CD4-positive, alpha-beta T cell (primary cell): Measurements from ENCODE around the gene GPR141. TPM values are rescaled to one million over a fixed set of nuclear protein-coding genes. Genes with fewer than 3 reads are reported as not detected.

Source experiments
- ATAC-seq: fragments of 200-7000 bp; cut with Tn5 transposase; one replicate; pipeline ENCODE4 v1.10.0; 2022; ENCODE audit warnings: mild to moderate bottlenecking; ENCODE audit not compliant: poor library complexity
- CTCF ChIA-PET: fragments of 350-600 bp; sonication (Branson Sonifier 250); formaldehyde crosslinking; loops from one replicate; lab custom pipeline; 2021; ENCODE audit warnings: antibody characterized with exemption, inconsistent platforms; lab: Charles Lee
- POLR2A ChIA-PET: fragments of 350-600 bp; sonication (Branson Sonifier 250); formaldehyde crosslinking; loops from one replicate; lab custom pipeline; 2021; ENCODE audit warnings: antibody characterized with exemption, inconsistent platforms; lab: Charles Lee
- DNase-seq, 14 experiments: peaks; one replicate each; pipeline ENCODE4 v3.0.0-alpha.2; 2013 to 2020; ENCODE audit warnings: mixed read lengths in 2 of 14
- H3K27ac ChIP-seq, 2 donors: one replicate each; pipeline versions ENCODE4 v1.5.1 to v1.7.0; 2013; ENCODE audit warnings: low read length in 2 of 2, low read depth in 1 of 2, mild to moderate bottlenecking in 1 of 2
- H3K27me3 ChIP-seq, 2 experiments: 1 replicate in 1 of 2; 2 replicates in 1 of 2; pipeline versions ENCODE4 v1.6.1 to v1.7.0; 2013; ENCODE audit warnings: low read length in 2 of 2, control low read depth in 1 of 2, mild to moderate bottlenecking in 1 of 2, moderate library complexity in 1 of 2; ENCODE audit not compliant: insufficient read depth in 2 of 2, control insufficient read depth in 1 of 2
- H3K36me3 ChIP-seq: one replicate; pipeline ENCODE4 v1.6.1; 2013; ENCODE audit warnings: low read length, control low read depth; ENCODE audit not compliant: insufficient read depth
- H3K4me1 ChIP-seq: one replicate; pipeline ENCODE4 v1.6.1; 2013; ENCODE audit warnings: low read length, control low read depth; ENCODE audit not compliant: insufficient read depth
- H3K4me3 ChIP-seq: one replicate; pipeline ENCODE4 v1.5.1; 2013; ENCODE audit warnings: mild to moderate bottlenecking, low read length, moderate library complexity
- H3K9me3 ChIP-seq, 2 experiments: 1 replicate in 1 of 2; 2 replicates in 1 of 2; pipeline versions ENCODE4 v1.6.1 to v1.7.0; 2013; ENCODE audit warnings: low read length in 2 of 2, mild to moderate bottlenecking in 2 of 2, control low read depth in 1 of 2, moderate library complexity in 1 of 2; ENCODE audit not compliant: control insufficient read depth in 1 of 2, insufficient read depth in 1 of 2
- H3K27ac Mint-ChIP-seq: one replicate; pipeline ENCODE4 v1.8.0; 2020; ENCODE audit warnings: mixed read lengths
- H3K27me3 Mint-ChIP-seq: one replicate; pipeline ENCODE4 v1.8.0; 2021; ENCODE audit warnings: mixed read lengths
- H3K36me3 Mint-ChIP-seq: one replicate; pipeline ENCODE4 v1.8.0; 2021; ENCODE audit warnings: low read depth, mixed read lengths
- H3K4me1 Mint-ChIP-seq: one replicate; pipeline ENCODE4 v1.8.0; 2021; ENCODE audit warnings: low read depth, mixed read lengths
- H3K4me3 Mint-ChIP-seq: one replicate; pipeline ENCODE4 v1.8.0; 2020; ENCODE audit warnings: mild to moderate bottlenecking, mixed read lengths
- H3K9me3 Mint-ChIP-seq: one replicate; pipeline ENCODE4 v1.8.0; 2020; ENCODE audit warnings: mixed read lengths
- intact Hi-C, 2 experiments: fragments of 100-400 bp; cut with DNase I in 1 of 2; cut with micrococcal nuclease in 1 of 2; formaldehyde crosslinking; loops; one replicate each; pipeline versions ENCODE4 v1.15.1 to v1.9.0; 2023 to 2025; cut with DNase I, micrococcal nuclease
- total RNA-seq, 174 experiments: library from RNA in 2 of 174; stranded (reverse) in 2 of 174; gene quantifications; one replicate each; pipeline ENCODE4 v1.2.3 and lab custom pipeline; 2021 to 2026
- TF ChIP-seq, protein P1 (sequence below): fragments of 200-600 bp; IDR thresholded peaks from one replicate; pipeline ENCODE4 v1.8.0; 2022; ENCODE audit warnings: antibody characterized with exemption, mild to moderate bottlenecking

The GPR141 gene
- total RNA-seq, 2 experiments from 2014 or later: not detected

DNA sequence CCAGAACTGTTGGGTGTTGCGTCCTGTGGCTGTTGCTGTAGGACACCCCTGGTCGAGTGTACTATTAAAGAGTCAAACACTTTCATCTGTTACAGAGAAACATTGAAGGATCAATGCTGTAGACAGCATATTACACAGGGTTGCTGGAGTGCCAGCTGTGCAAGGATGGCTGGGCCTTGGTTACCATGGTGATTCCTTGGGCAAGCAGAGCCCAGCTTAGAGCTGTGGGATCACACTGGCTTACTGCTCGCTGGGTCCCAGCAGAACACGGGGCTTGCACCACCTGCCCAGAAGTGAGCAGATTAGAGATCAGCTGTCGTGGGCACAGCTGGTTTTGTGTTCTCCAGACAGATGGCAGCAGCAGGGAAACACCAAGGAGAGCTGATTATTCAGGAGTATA, 76.0 kb downstream of the GPR141 start:
- Mint-ChIP-seq H3K36me3 (no peaks in the 10 kb centered on the region), H3K27ac (no peak overlapping the region), H3K27me3 (peaks cover 5% of the 10 kb centered on the region), H3K9me3 (no peaks in the 10 kb centered on the region), H3K4me1 (no peaks in the 10 kb centered on the region), H3K4me3 (no peak overlapping the region)
- Histone ChIP-seq H3K4me1 (no peaks in the 10 kb centered on the region), H3K4me3 (no peak overlapping the region), H3K36me3 (no peaks in the 10 kb centered on the region), H3K27me3 (peaks cover 0 to 5% of the 10 kb centered on the region in 2 experiments), H3K9me3 (peaks cover 0 to 8% of the 10 kb centered on the region in 2 experiments), H3K27ac (no peak overlapping the region)
- DNase-seq: peak in 1 of 14 experiments; percentile 2
- TF ChIP-seq, protein P1, sequence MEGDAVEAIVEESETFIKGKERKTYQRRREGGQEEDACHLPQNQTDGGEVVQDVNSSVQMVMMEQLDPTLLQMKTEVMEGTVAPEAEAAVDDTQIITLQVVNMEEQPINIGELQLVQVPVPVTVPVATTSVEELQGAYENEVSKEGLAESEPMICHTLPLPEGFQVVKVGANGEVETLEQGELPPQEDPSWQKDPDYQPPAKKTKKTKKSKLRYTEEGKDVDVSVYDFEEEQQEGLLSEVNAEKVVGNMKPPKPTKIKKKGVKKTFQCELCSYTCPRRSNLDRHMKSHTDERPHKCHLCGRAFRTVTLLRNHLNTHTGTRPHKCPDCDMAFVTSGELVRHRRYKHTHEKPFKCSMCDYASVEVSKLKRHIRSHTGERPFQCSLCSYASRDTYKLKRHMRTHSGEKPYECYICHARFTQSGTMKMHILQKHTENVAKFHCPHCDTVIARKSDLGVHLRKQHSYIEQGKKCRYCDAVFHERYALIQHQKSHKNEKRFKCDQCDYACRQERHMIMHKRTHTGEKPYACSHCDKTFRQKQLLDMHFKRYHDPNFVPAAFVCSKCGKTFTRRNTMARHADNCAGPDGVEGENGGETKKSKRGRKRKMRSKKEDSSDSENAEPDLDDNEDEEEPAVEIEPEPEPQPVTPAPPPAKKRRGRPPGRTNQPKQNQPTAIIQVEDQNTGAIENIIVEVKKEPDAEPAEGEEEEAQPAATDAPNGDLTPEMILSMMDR: no peak
- POLR2A ChIA-PET: no interaction called here
- intact Hi-C loops: no loop called here
- CTCF ChIA-PET: no interaction called here
- no peak for ATAC-seq

DNA sequence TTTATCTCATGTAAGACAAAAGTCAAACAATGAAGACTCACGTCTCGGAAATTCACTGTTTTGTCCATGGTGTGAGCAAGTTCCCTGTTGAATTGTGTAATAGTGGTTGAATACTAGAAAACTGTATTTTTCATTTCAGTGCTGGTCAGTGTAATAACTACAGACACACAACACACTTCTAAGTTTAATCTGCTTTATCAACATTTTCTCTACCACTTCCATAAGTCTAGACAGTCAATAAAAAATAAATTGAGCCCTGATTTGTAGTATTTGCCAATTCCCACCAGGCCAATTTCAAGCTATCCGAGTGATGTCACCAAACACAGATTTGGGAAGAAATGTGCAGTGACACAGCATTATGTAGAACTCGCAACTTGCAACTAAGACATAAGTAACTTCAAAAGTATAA, 81.9 kb downstream of the GPR141 start:
- H3K36me3 ChIP-seq: no peaks in the 10 kb centered on the region
- ChIA-PET POLR2A (no interaction called here), CTCF (no interaction called here)
- Mint-ChIP-seq H3K4me1 (no peaks in the 10 kb centered on the region), H3K4me3 (no peak overlapping the region), H3K27ac (no peak overlapping the region), H3K27me3 (peaks cover under 1% of the 10 kb centered on the region), H3K9me3 (no peaks in the 10 kb centered on the region), H3K36me3 (no peaks in the 10 kb centered on the region)
- H3K27ac ChIP-seq: no peak overlapping the region
- H3K27me3 ChIP-seq: no peaks in the 10 kb centered on the region
- DNase-seq (peak in 2 of 14 experiments; percentile 24 to 33), ATAC-seq (no peak)
- H3K9me3 ChIP-seq: peaks cover 0 to 8% of the 10 kb centered on the region in 2 experiments
- intact Hi-C loops: no loop called here
- TF ChIP-seq, protein P1: no peak
- no peaks in the 10 kb centered on the region for H3K4me1 ChIP-seq
- H3K4me3 ChIP-seq: no peak overlapping the region

DNA sequence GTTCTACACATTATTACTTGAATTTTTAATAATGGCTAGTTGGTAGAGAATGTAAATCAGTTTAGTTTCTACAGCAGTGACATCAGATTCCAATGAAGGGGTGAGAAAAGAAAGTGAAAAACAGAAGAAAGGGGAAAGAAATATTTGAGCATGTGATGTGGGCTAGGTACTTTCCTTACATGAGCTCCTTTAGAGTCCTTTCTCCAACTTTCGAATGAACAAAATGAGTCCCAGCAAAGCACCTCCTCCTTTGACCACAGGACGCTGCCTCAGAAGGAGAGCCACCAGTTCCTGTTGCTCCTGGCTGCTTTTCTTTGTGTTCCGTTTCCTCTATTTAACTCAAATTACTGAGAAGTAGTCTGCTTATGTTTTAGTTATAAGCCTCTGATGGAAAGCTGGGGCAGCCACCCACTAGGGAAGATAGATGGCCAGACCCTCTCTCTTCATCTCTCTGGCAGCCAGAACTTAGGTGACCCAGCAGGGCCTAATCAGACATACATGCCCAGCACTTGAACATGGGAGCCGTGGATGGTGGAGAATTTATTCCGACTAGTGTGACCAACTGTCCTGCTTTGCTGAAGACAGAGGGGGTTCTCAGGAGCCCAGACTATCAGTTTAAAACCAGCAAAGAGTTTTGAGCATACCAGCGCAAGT, 82.4 kb downstream of the GPR141 start:
- no peaks in the 10 kb centered on the region for H3K4me1 ChIP-seq
- Mint-ChIP-seq H3K27me3 (no peaks in the 10 kb centered on the region), H3K36me3 (no peaks in the 10 kb centered on the region), H3K4me3 (no peak overlapping the region), H3K9me3 (no peaks in the 10 kb centered on the region), H3K27ac (no peak overlapping the region), H3K4me1 (no peaks in the 10 kb centered on the region)
- TF ChIP-seq, protein P1: no peak
- intact Hi-C loops: no loop called here
- H3K36me3 ChIP-seq: no peaks in the 10 kb centered on the region
- H3K4me3 ChIP-seq: no peak overlapping the region
- ATAC-seq: no peak
- POLR2A ChIA-PET: no interaction called here
- H3K27me3 ChIP-seq: no peaks in the 10 kb centered on the region
- peak in 4 of 14 experiments; percentile 2 to 60 (median 32) for DNase-seq
- H3K27ac ChIP-seq: no peak overlapping the region
- peaks cover 0 to 8% of the 10 kb centered on the region in 2 experiments for H3K9me3 ChIP-seq
- CTCF ChIA-PET: no interaction called here
